Measurements from ENCODE around the gene EEA1.

The EEA1 gene

GRCh38 chr12:92950011-92950410, 20.9 kb upstream of the EEA1 start:
- H3K27ac Mint-ChIP-seq = no peak overlapping the region
- no peak overlapping the region for H3K4me3 Mint-ChIP-seq
- no peak for ATAC-seq (ENCODE audit: low read depth)
- peaks cover 12% of the 10 kb centered on the region for H3K4me1 Mint-ChIP-seq
- no peak for DNase-seq (ENCODE audit: low spot score in 2 of 2)
- peaks cover 12% of the 10 kb centered on the region for H3K9me3 Mint-ChIP-seq
- peaks cover 51% of the 10 kb centered on the region for H3K36me3 Mint-ChIP-seq
- no peaks in the 10 kb centered on the region for H3K27me3 Mint-ChIP-seq

GRCh38 chr12:92949466-92949865, 20.4 kb upstream of the EEA1 start:
- Mint-ChIP-seq H3K27me3 (no peaks in the 10 kb centered on the region), H3K4me1 (peaks cover 12% of the 10 kb centered on the region), H3K4me3 (no peak overlapping the region), H3K27ac (peak overlapping the region; percentile 52), H3K9me3 (peaks cover 12% of the 10 kb centered on the region), H3K36me3 (peaks cover 49% of the 10 kb centered on the region)
- no peak for DNase-seq (ENCODE audit: low spot score in 2 of 2)
- no peak for ATAC-seq (ENCODE audit: low read depth)

GRCh38 chr12:92947589-92948215, 18.6 kb upstream of the EEA1 start:
- Mint-ChIP-seq H3K27ac (no peak overlapping the region), H3K36me3 (peaks cover 44% of the 10 kb centered on the region), H3K4me3 (no peak overlapping the region), H3K4me1 (peaks cover 24% of the 10 kb centered on the region), H3K27me3 (no peaks in the 10 kb centered on the region), H3K9me3 (peaks cover 8% of the 10 kb centered on the region)
- ATAC-seq (ENCODE audit: low read depth) = no peak
- no peak for DNase-seq (ENCODE audit: low spot score in 2 of 2)

GRCh38 chr12:92945659-92946220, 16.6 kb upstream of the EEA1 start:
- Mint-ChIP-seq H3K27me3 (no peaks in the 10 kb centered on the region), H3K36me3 (peaks cover 43% of the 10 kb centered on the region), H3K27ac (peak overlapping the region; percentile 72), H3K9me3 (peaks cover 9% of the 10 kb centered on the region), H3K4me1 (peaks cover 33% of the 10 kb centered on the region), H3K4me3 (no peak overlapping the region)
- DNase-seq (ENCODE audit: low spot score in 2 of 2) = no peak
- no peak for ATAC-seq (ENCODE audit: low read depth)

GRCh38 chr12:92943482-92944250, 14.6 kb upstream of the EEA1 start:
- H3K27ac Mint-ChIP-seq = no peak overlapping the region
- no peak for ATAC-seq (ENCODE audit: low read depth)
- peak overlapping the region; percentile 37 for H3K4me3 Mint-ChIP-seq
- no peak for DNase-seq (ENCODE audit: low spot score in 2 of 2)
- peaks cover 6% of the 10 kb centered on the region for H3K9me3 Mint-ChIP-seq
- peaks cover 26% of the 10 kb centered on the region for H3K4me1 Mint-ChIP-seq
- peaks cover 32% of the 10 kb centered on the region for H3K36me3 Mint-ChIP-seq
- no peaks in the 10 kb centered on the region for H3K27me3 Mint-ChIP-seq

- Mint-ChIP-seq H3K9me3 (peaks cover 6% of the 10 kb centered on the region), H3K36me3 (peaks cover 28% of the 10 kb centered on the region), H3K4me1 (peaks cover 24% of the 10 kb centered on the region), H3K4me3 (peak overlapping the region; percentile 29), H3K27ac (peak overlapping the region; percentile 63), H3K27me3 (no peaks in the 10 kb centered on the region)
- DNase-seq (ENCODE audit: low spot score in 2 of 2) (no peak), ATAC-seq (ENCODE audit: low read depth) (no peak)
Observed at GRCh38 chr12:92942905-92943304, 13.8 kb upstream of the EEA1 start.

- ATAC-seq (ENCODE audit: low read depth) = no peak
Observed at GRCh38 chr12:92939116-92939515, 10.0 kb upstream of the EEA1 start.

GRCh38 chr12:92938638-92939037, 9.5 kb upstream of the EEA1 start:
- no peak for DNase-seq (ENCODE audit: low spot score in 2 of 2)
- H3K9me3 Mint-ChIP-seq = peaks cover 3% of the 10 kb centered on the region
- H3K36me3 Mint-ChIP-seq = peaks cover 6% of the 10 kb centered on the region
- H3K4me3 Mint-ChIP-seq = no peak overlapping the region
- H3K4me1 Mint-ChIP-seq = peaks cover 18% of the 10 kb centered on the region
- no peak overlapping the region for H3K27ac Mint-ChIP-seq
- H3K27me3 Mint-ChIP-seq = no peaks in the 10 kb centered on the region
- ATAC-seq (ENCODE audit: low read depth) = no peak

More at GRCh38 chr12:92939116-92939515, 10.0 kb upstream of the EEA1 start:
- H3K27ac Mint-ChIP-seq = no peak overlapping the region
- H3K36me3 Mint-ChIP-seq = peaks cover 9% of the 10 kb centered on the region
- no peak for DNase-seq (ENCODE audit: low spot score in 2 of 2)
- H3K9me3 Mint-ChIP-seq = peaks cover 3% of the 10 kb centered on the region
- no peak overlapping the region for H3K4me3 Mint-ChIP-seq
- H3K4me1 Mint-ChIP-seq = peaks cover 21% of the 10 kb centered on the region
- no peaks in the 10 kb centered on the region for H3K27me3 Mint-ChIP-seq

GRCh38 chr12:92938018-92938417, 8.9 kb upstream of the EEA1 start:
- Mint-ChIP-seq H3K27me3 (no peaks in the 10 kb centered on the region), H3K4me3 (no peak overlapping the region), H3K9me3 (peaks cover 3% of the 10 kb centered on the region), H3K36me3 (peaks cover 3% of the 10 kb centered on the region), H3K4me1 (peaks cover 12% of the 10 kb centered on the region), H3K27ac (no peak overlapping the region)
- ATAC-seq (ENCODE audit: low read depth) (no peak), DNase-seq (ENCODE audit: low spot score in 2 of 2) (no peak)

GRCh38 chr12:92933606-92934005, 4.5 kb upstream of the EEA1 start:
- ATAC-seq (ENCODE audit: low read depth) (no peak), DNase-seq (ENCODE audit: low spot score in 2 of 2) (no peak)
- Mint-ChIP-seq H3K27me3 (no peaks in the 10 kb centered on the region), H3K9me3 (no peaks in the 10 kb centered on the region), H3K27ac (no peak overlapping the region), H3K4me3 (no peak overlapping the region), H3K36me3 (no peaks in the 10 kb centered on the region), H3K4me1 (peaks cover 2% of the 10 kb centered on the region)

GRCh38 chr12:92930421-92930820, 1.3 kb upstream of the EEA1 start:
- no peaks in the 10 kb centered on the region for H3K9me3 Mint-ChIP-seq
- peaks cover 19% of the 10 kb centered on the region for H3K4me1 Mint-ChIP-seq
- ATAC-seq (ENCODE audit: low read depth) (no peak), DNase-seq (ENCODE audit: low spot score in 2 of 2) (no peak)
- H3K4me3 Mint-ChIP-seq = no peak overlapping the region
- no peaks in the 10 kb centered on the region for H3K27me3 Mint-ChIP-seq
- H3K36me3 Mint-ChIP-seq = no peaks in the 10 kb centered on the region
- H3K27ac Mint-ChIP-seq = no peak overlapping the region

- Mint-ChIP-seq H3K27ac (peak overlapping the region; percentile 94), H3K9me3 (no peaks in the 10 kb centered on the region), H3K36me3 (no peaks in the 10 kb centered on the region), H3K27me3 (no peaks in the 10 kb centered on the region), H3K4me1 (peaks cover 20% of the 10 kb centered on the region), H3K4me3 (peak overlapping the region; percentile 90)
- DNase-seq (ENCODE audit: low spot score in 2 of 2) = no peak
- no peak for ATAC-seq (ENCODE audit: low read depth)
Observed at GRCh38 chr12:92929983-92930382, 888 bp upstream of the EEA1 start.

GRCh38 chr12:92928421-92928961, 604 bp downstream of the EEA1 start:
- H3K36me3 Mint-ChIP-seq = peaks cover 1% of the 10 kb centered on the region
- no peaks in the 10 kb centered on the region for H3K27me3 Mint-ChIP-seq
- peak overlapping the region; percentile 90 for H3K4me3 Mint-ChIP-seq
- H3K9me3 Mint-ChIP-seq = no peaks in the 10 kb centered on the region
- H3K27ac Mint-ChIP-seq = peak overlapping the region; percentile 94
- peak; percentile 16 for ATAC-seq (ENCODE audit: low read depth)
- DNase-seq (ENCODE audit: low spot score in 2 of 2) = peak; percentile 33 to 59
- peaks cover 23% of the 10 kb centered on the region for H3K4me1 Mint-ChIP-seq
